GM19455 (cell line): Measurements from ENCODE around the gene SLC34A2.
"Not testable (repeated sequence)": the region's sequence is repeated elsewhere in the genome, so short reads cannot be mapped to it uniquely, and the experiment has no call there.

ENCODE experiments used
- ATAC-seq: cut with Tn5 transposase; IDR thresholded peaks from one replicate; pipeline ENCODE4 v1.9.1; 2021; ENCODE audit not compliant: unreplicated experiment

The SLC34A2 gene

GRCh38 chr4:25654971-25655963 lies at the start of gene SLC34A2:
SLC34A2 (plus strand) TSS chr4:25655851; CDS start chr4:25662501, 6,650 bp downstream.
- ATAC-seq = no peak

DNA sequence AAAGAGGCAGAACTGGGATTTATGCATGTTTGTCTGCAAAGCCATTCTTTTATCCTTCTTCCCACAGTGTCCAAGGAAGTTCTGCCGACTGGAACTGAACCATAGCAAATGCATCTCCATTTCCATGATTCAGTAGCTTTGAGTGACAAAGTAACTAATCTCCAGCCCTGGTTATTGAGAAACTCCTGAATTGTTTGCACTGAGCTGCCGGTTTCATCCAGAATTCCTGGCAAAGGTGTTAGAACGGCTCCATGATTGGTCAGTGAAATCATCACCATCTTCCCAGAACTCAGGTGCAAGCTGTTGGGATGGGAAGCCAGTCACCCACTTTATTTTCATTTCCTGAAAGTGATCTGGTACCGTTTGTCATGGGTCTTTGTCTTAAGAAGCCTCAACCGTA lies 47.0 kb upstream of the SLC34A2 start:
- ATAC-seq = no peak

DNA sequence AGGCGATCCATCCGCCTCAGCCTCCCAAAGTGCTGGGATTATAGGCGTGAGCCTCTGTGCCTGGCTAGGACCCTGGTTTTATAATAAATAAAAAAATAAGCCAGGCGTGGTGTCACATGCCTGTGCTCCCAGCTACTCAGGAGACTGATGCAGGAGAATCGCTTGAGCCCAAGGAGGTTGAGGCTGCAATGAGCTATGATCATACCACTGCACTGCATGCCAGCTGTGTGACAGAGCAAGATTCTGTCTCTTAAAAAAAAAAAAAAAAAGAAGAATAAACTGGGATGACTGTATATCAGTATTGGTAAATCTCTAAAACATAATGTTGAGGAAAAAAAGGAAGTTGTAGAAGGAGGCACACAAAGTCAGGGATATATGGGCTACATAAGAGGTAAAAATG lies 45.7 kb upstream of the SLC34A2 start:
- ATAC-seq = no peak

- not testable (repeated sequence) for ATAC-seq
Observed at GRCh38 chr4:25613613-25614012, 42.0 kb upstream of the SLC34A2 start.

DNA sequence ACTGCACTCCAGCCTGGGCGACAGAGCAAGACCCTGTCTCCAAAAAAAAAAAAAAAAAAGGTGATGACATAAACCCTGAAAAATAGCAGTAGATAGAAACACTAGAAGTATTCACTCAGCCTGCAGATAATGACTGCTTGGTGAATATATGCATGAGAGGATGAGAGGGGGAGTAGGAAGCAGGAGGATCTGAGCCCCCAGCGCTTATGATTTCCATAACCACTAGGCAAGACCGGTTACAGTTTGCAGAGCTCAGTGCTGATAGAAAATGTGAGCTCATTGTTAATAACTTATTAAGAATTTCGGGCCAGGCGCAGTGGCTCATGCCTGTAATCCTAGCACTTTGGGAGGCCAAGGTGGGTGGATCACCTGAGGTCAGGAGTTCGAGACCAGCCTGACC lies 40.8 kb upstream of the SLC34A2 start:
- ATAC-seq = no peak

- ATAC-seq = no peak
Observed at GRCh38 chr4:25621027-25621930, 34.4 kb upstream of the SLC34A2 start.

DNA sequence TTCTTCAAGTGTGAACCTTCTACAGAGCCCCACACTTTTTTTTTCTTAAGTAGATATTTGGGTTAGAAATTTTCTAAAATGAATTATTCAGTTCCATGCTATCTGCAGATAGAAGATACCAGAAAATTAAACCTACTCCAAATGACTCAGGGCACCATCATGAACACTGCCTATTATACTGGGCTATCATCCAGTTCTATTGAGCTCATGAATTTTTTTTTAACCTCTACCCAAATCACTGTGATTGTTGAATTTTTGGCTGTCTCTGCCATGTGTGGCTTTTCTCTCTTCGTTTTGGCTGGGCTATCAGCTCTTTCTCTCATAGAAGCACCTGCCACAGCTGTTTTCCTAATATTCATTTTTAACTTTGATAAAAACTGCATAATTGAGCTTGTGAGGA lies 31.0 kb upstream of the SLC34A2 start:
- no peak for ATAC-seq

DNA sequence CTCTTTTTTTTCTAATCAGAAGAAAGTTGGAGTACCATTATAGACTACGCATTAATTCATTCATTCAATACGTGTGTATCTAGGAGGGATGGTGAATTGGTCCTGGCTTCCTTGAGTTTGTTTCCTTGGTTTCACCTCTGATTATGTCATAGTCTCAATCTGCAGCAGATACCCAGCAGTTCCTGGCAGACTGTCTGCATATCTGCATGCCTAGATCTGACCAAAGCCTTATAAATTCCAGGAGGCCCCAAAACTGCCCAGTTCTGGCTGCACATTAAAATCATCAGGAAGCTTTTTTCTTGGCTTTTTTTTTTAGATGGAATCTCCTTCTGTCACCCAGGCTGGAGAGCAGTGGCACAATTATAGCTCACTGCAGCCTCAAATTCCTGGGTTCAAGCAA lies 27.2 kb upstream of the SLC34A2 start:
- no peak for ATAC-seq

DNA sequence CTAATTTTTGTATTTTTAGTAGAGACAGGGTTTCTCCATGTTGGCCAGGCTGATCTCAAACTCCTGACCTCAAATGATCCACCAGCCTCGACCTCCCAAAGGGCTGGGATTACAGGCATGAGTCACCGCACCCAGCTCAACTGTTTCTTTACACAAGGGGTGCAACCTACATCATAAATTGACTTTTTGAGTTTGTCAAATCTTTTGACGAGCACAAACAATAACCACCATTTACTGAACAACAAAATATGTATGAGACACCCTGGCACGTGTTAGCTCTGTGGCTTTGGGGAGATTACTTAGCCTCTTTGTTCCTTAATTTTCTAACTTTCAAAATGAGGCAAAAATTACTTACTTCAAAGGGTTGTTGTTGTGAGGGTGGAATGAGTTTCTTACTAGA lies 23.5 kb upstream of the SLC34A2 start:
- ATAC-seq = no peak

DNA sequence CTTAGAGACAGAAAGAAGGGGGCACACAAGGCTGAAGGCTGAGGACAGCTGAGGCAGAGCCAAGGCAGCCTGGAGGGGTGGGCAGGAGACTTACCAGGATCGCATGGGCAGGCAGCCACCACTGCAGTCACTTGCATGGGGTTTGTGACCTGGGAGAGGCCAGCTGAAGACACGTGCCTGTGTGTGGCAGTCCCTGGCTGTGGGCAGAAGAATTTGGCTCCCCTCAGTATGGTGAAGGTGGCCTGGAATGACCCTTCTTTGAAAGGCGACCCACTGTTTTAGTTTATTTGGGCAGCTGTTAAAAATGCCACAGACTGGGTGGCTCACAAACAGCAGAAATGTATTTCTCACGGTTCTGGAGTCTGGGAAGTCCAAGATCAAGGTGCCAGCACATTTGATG lies 22.1 kb upstream of the SLC34A2 start:
- ATAC-seq = no peak

DNA sequence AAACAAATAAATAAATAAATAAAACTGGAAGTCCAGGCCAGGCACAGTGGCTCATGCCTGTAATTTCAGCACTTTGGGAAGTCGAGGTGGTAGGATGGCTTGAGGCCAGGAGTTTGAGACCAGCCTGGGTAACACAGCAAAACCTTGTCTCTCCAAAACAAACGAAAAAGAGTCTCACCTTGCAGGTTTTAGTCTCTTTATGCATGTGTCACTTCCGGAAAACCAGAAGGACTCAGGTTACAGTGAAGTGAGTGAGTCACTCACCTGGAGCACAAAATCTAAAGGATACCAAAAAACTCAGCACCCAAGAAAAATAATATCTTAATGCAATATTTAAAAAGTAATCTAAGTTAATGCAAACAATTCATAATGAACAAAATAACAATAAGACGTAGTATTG lies 20.1 kb upstream of the SLC34A2 start:
- ATAC-seq = no peak

DNA sequence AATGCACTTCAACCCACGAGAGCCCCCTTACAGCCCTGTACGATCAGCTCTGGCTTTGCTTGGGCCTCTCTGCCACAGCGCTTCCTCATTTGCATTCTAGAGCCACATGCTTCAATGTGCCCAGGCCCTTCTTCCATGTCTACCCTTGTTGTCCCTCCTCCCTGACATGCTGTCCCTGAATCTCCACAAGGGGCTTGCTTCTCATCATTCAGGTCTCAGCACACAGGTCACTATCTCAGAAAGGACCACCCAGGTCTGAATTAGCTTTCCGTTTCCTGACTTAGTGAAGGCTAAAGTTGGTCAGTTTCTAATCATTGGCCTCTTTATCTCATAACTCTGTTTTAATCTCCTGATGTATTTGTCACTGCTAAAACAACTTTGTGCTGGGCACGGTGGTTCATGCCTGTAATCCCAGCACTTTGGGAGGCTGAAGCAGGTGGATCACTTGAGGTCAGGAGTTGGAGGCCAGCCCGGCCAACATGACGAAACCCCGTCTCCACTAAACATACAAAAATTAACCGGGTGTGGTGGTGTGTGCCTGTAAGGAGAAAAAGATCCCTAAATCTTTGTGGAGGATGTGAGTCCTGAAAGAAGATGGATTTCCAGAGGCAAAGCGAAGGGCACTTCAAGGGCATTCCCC lies 17.9 kb upstream of the SLC34A2 start:
- ATAC-seq = no peak

- no peak for ATAC-seq
Observed at GRCh38 chr4:25638221-25638601, 17.4 kb upstream of the SLC34A2 start.

GRCh38 chr4:25638806-25639205 lies 16.8 kb upstream of the SLC34A2 start:
- ATAC-seq = no peak

DNA sequence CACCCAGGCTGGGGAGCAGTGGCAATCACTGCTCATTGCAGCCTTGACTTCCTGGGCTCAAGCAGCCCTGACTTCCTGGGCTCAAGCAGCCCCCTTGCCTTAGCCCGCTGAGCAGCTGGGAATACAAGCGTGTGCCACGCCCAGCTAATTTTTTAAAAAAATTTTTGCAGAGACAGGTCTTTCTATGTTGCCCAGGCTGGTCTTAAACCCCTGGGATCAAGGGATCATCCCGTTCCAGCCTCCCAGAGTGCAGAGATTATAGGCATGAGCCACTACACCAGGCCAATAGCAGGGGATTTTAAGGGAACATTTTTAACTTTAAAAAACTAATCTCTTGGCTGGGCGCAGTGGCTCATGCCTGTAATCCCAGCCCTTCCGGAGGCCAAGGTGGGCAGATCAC lies 5.3 kb upstream of the SLC34A2 start:
- no peak for ATAC-seq

DNA sequence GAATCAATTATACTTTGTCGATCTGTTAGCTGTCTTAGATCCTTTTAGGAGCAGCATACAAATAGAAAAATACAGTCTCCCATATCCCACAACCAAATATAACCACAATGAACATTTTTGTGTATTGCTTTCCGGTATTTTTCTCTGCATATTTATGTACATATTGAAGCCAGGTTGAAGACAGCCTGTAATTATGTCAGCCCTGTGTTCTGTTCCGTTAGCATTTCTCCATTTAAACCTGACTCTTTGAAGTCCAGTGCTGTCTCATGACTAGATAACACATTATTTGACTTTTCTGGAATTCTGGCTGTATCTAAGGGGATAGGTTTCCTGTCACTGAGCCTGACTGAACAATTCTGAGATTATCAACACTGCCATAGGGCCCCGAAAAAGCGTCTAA lies 4.0 kb upstream of the SLC34A2 start:
- ATAC-seq = no peak

- no peak for ATAC-seq
Observed at GRCh38 chr4:25654031-25654970, 1.4 kb upstream of the SLC34A2 start.

GRCh38 chr4:25656031-25656430 lies 380 bp downstream of the SLC34A2 start:
- no peak for ATAC-seq

DNA sequence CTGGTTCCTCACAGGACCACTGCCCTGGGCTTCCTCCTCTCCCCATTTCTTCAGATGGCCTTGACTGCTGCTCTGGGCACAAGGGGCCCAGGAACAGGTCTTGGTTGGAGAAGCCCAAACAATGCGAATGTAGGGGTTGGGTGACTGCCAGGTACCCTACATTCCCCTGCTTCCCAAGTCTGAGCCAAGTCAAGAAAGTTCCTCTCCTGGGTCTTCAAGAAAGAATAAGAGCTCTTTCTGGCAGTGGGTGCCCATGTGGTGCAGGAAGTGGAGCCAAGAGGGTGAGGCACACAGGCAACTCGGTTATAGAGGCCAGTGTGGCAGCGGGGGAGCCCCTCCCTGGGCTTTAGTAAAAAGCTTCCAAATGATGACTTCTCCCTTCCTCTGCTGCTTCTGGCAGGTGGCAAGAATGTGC lies 2.7 kb downstream of the SLC34A2 start:
- ATAC-seq = no peak

DNA sequence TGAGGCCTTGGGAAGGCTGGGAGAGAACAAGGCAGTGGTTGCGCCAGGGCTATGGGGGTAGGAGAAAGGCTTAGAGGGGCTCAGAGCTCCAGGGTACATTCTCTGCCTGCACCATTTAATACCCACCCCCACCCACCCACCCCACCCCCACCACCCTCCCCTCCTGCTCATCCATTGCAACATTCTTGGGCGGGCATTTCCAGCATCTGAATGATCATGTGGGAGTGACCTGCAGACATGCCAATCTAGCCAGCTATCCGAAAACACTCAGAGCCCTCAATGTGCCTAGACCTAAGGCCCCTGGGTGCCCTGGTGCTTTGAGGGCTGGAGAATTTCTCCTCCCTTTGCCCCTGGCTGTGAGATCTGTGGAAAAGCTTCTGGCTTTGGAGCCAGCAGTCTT lies 3.1 kb downstream of the SLC34A2 start:
- no peak for ATAC-seq
